HG03280 (cell line): Measurements from ENCODE around the gene TBC1D5.

Source experiments
- ATAC-seq: cut with Tn5 transposase; IDR thresholded peaks from one replicate; pipeline ENCODE4 v1.9.1; 2021; ENCODE audit warnings: mild to moderate bottlenecking, moderate library complexity; ENCODE audit not compliant: unreplicated experiment

Gene TBC1D5

DNA sequence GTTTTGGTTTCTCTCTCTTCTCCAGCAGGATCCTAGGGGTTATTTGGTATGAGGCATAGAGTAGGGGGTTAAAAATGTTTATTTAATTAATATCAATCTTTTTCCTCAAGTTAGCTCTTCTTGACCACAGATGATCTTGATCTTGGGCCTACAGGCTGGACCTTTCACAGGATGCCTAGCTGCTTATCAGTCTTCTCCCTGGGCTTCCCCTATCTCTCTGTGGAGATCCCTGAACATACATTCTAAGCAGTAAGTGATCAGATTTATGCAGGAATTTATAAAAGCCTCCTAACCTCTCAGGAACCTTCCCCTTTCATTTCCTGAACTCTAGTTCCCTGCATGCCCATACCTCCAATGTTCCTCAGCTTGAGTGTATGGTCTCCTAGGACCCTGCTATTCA, 428.3 kb downstream of the TBC1D5 start:
- no peak for ATAC-seq

GRCh38 chr3:17313746-17314145, 428.7 kb downstream of the TBC1D5 start:
- ATAC-seq: no peak

- no peak for ATAC-seq
Measured at GRCh38 chr3:17310983-17311382, 431.4 kb downstream of the TBC1D5 start.

GRCh38 chr3:17307887-17308286, 434.5 kb downstream of the TBC1D5 start:
- ATAC-seq: no peak

- ATAC-seq: no peak
Measured at GRCh38 chr3:17307482-17307881, 434.9 kb downstream of the TBC1D5 start.

GRCh38 chr3:17304969-17305368, 437.5 kb downstream of the TBC1D5 start:
- ATAC-seq: no peak

GRCh38 chr3:17302774-17303173, 439.7 kb downstream of the TBC1D5 start:
- no peak for ATAC-seq

GRCh38 chr3:17302170-17302569, 440.3 kb downstream of the TBC1D5 start:
- ATAC-seq: no peak

DNA sequence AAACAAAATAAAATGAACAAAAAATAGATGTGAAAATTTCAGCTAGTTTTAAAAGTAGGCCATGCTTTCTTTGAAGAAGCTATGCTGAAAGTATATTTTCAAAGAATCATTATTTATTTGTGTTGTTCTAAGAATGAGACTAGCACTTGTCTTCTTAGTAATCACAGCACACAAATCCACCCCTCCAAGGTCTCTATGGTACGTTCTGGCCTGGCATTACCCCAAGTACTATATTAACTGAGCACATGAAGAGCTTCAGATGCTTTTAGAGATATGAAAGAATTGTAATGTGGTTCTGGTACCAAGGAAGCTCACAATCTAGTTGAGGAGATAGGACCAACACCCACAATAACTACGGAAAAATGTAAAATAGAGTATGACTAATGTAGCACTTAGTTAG, 441.2 kb downstream of the TBC1D5 start:
- ATAC-seq: no peak

DNA sequence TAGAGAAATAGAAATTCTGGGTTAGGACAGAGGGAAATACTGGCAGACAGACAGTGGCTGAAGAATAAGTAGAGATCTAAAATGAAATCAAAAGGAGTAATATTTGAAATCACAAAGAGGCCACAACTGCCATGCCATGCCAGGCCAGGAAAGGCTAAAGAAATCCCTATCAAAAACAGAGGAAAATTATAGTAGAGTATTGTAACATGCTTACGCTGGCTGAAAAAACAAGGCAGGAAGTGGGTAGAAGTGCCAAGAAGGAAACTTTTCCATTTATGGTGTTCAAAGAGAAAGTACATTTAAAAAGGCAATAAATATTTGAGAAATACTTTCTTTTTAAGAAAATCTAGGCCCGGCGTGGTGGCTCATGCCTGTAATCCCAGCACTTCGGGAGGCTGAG, 442.0 kb downstream of the TBC1D5 start:
- ATAC-seq: no peak

- no peak for ATAC-seq
Measured at GRCh38 chr3:17298038-17298437, 444.4 kb downstream of the TBC1D5 start.

GRCh38 chr3:17292556-17292955, 449.9 kb downstream of the TBC1D5 start:
- ATAC-seq: no peak

DNA sequence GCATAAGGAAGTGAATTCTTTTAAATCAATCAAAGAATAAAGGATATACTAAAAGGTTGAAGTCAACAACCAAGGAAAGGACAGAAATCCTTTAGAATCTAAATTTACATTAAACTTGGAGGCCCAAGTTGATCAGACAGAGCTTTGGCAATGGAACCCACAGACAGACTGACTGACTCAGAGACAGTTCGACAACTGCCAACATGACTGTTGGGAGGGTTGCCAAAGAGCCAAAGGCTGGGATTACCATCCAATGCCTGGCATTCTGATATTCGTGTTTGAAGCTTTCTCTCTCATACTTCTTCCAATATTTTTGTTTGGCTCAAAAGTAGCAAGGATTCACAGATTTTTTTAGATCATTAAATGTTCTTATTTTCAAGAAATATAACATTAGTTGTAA, 451.5 kb downstream of the TBC1D5 start:
- no peak for ATAC-seq

GRCh38 chr3:17288839-17289399, 453.5 kb downstream of the TBC1D5 start:
- ATAC-seq: no peak

GRCh38 chr3:17287006-17287689, 455.3 kb downstream of the TBC1D5 start:
- no peak for ATAC-seq

GRCh38 chr3:17278006-17278405, 464.4 kb downstream of the TBC1D5 start:
- ATAC-seq: no peak

GRCh38 chr3:17266846-17267245, 475.6 kb downstream of the TBC1D5 start:
- no peak for ATAC-seq

GRCh38 chr3:17261627-17262369, 480.6 kb downstream of the TBC1D5 start:
- ATAC-seq: no peak

GRCh38 chr3:17260257-17260656, 482.2 kb downstream of the TBC1D5 start:
- no peak for ATAC-seq

GRCh38 chr3:17259685-17260084, 482.7 kb downstream of the TBC1D5 start:
- no peak for ATAC-seq

GRCh38 chr3:17258823-17259436, 483.5 kb downstream of the TBC1D5 start:
- ATAC-seq: no peak

DNA sequence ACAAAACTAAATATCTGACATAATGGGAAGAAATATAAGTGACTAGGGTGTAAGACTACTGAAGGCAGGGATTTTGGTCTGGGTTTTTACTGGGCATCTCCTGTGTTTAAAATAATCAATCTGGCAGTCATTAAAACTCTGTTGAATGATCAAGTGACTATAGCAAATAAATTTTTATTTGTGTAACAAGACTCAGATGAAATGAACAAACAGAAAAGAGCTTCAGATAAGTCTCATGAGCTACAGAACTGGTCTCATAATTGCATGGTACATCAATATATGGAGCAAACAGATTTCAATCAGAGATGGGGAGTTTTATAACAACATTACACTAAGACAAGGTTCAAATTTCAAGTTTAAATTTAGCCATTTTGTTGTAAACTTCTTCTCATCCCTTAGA, 485.2 kb downstream of the TBC1D5 start:
- no peak for ATAC-seq
